Measurements from ENCODE around the gene GREB1.

Gene GREB1

DNA sequence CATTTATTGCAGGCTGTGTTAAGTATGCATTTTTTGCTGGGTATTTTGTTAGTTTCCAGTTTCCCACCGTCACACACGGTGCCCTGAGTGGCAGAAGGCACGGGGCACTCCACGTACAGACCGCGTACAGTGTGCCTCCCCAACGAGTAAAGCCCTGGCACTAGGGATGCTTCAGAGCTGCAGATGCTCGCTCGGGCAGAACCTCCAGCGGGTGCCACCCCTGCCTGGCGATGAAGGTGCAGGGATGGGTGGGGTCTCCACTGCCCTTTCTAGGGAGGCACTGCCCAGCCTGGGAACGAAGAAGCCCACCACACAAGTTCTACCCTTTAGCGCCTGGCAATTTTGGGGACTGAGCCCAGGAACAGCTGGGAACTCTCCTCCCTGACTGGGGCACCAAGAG lies 4.1 kb downstream of the GREB1 start:
- Histone ChIP-seq H3K27ac (ENCODE audit: insufficient read depth in 1 of 2, low read depth in 1 of 2, low read length in 2 of 2, poor library complexity in 1 of 2, severe bottlenecking in 2 of 2) (no peak overlapping the region), H3K9me3 (ENCODE audit: control extremely low read depth in 1 of 5, control insufficient read depth in 4 of 5, insufficient read depth in 2 of 5, low read depth in 1 of 5, low read length in 4 of 5) (no peaks in the 10 kb centered on the region), H3K36me3 (ENCODE audit: control insufficient read depth in 4 of 4, insufficient read depth in 4 of 4, low read length in 3 of 4) (no peaks in the 10 kb centered on the region), H3K27me3 (replicated peaks in 2 of 5; ENCODE audit: control insufficient read depth in 4 of 5, insufficient read depth in 5 of 5, low read length in 4 of 5) (peaks cover 0 to 77% (median 10%) of the 10 kb centered on the region in 5 experiments), H3K4me1 (ENCODE audit: control extremely low read depth in 1 of 4, control insufficient read depth in 4 of 4, insufficient read depth in 4 of 4, low read length in 3 of 4) (no peaks in the 10 kb centered on the region), H3K4me3 (ENCODE audit: control insufficient read depth in 1 of 7, extremely low read depth in 1 of 7, insufficient read depth in 4 of 7, low read depth in 2 of 7, low read length in 6 of 7) (no peak overlapping the region)
- ChIA-PET POLR2A (no interaction called here), CTCF (no interaction called here)
- 94% methylated on average over 12 of the region's 13 CpGs for WGBS (ENCODE audit: insufficient coverage)
- DNase-seq = no peak

GRCh38 chr2:11539317-11540147 lies 5.7 kb downstream of the GREB1 start:
- DNase-seq = no peak
- H3K36me3 ChIP-seq (ENCODE audit: control insufficient read depth in 4 of 4, insufficient read depth in 4 of 4, low read length in 3 of 4) = no peaks in the 10 kb centered on the region
- no peaks in the 10 kb centered on the region for H3K9me3 ChIP-seq (ENCODE audit: control extremely low read depth in 1 of 5, control insufficient read depth in 4 of 5, insufficient read depth in 2 of 5, low read depth in 1 of 5, low read length in 4 of 5)
- CTCF ChIA-PET = interaction anchor here (2.0 kb wide), 1 partner anchor 43 kb away, joined by 5 read pairs; no protein-coding TSS in a partner anchor
- 64% methylated on average over 11 of the region's 18 CpGs for WGBS (ENCODE audit: insufficient coverage)
- H3K4me3 ChIP-seq (ENCODE audit: control insufficient read depth in 1 of 7, extremely low read depth in 1 of 7, insufficient read depth in 4 of 7, low read depth in 2 of 7, low read length in 6 of 7) = no peak overlapping the region
- H3K4me1 ChIP-seq (ENCODE audit: control extremely low read depth in 1 of 4, control insufficient read depth in 4 of 4, insufficient read depth in 4 of 4, low read length in 3 of 4) = no peaks in the 10 kb centered on the region
- H3K27ac ChIP-seq (ENCODE audit: insufficient read depth in 1 of 2, low read depth in 1 of 2, low read length in 2 of 2, poor library complexity in 1 of 2, severe bottlenecking in 2 of 2) = no peak overlapping the region
- peaks cover 0 to 72% (median 10%) of the 10 kb centered on the region in 5 experiments for H3K27me3 ChIP-seq (replicated peaks in 2 of 5; ENCODE audit: control insufficient read depth in 4 of 5, insufficient read depth in 5 of 5, low read length in 4 of 5)
- POLR2A ChIA-PET = no interaction called here

DNA sequence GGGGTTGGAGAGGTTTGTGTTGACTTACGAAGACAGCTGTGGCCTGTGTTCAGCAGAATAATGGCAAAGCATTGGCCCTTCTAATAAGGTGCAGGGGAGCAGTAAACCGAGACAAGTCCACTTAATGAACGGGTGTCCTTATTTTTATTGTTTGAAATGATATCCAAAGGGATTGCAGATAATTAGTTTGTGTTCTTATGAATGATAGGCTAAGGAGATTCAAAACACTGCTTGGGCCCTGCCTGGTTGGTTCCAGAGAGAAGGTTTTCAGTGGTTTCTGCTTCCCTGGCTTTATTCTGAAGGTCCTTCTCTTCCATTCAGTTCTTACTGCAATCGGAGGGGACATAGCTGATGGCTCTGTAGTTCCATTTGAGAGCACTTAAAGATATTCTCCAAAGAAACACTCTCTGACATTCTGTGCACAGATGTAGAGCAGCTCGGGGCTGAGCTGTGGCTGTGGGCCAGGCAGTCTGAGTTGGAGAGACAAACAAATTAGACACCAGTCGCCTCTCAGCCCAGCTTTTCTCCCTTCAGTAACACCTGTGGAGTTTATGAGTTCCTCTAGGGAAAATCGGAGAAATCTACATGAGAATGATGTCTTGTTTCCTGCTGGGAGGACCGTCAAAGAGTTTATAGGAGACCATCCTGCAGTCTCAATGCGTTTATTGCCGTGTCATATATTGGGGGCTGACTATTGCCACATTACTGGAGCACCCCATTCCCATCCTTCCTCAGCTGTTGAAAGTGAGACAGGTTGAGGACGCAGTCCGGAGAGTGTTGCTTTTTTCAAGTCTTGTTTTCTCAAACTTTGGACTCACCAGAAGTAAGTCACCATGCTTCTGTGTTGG lies 6.5 kb downstream of the GREB1 start:
- H3K9me3 ChIP-seq (ENCODE audit: control extremely low read depth in 1 of 5, control insufficient read depth in 4 of 5, insufficient read depth in 2 of 5, low read depth in 1 of 5, low read length in 4 of 5) = no peaks in the 10 kb centered on the region
- H3K4me3 ChIP-seq (ENCODE audit: control insufficient read depth in 1 of 7, extremely low read depth in 1 of 7, insufficient read depth in 4 of 7, low read depth in 2 of 7, low read length in 6 of 7) = no peak overlapping the region
- no peaks in the 10 kb centered on the region for H3K4me1 ChIP-seq (ENCODE audit: control extremely low read depth in 1 of 4, control insufficient read depth in 4 of 4, insufficient read depth in 4 of 4, low read length in 3 of 4)
- DNase-seq = no peak
- POLR2A ChIA-PET = no interaction called here
- H3K36me3 ChIP-seq (ENCODE audit: control insufficient read depth in 4 of 4, insufficient read depth in 4 of 4, low read length in 3 of 4) = no peaks in the 10 kb centered on the region
- 77% methylated on average over 10 of the region's 12 CpGs for WGBS (ENCODE audit: insufficient coverage)
- CTCF ChIA-PET = interaction anchor here (2.0 kb wide), 1 partner anchor 42 kb away, joined by 5 read pairs; no protein-coding TSS in a partner anchor
- H3K27ac ChIP-seq (ENCODE audit: insufficient read depth in 1 of 2, low read depth in 1 of 2, low read length in 2 of 2, poor library complexity in 1 of 2, severe bottlenecking in 2 of 2) = no peak overlapping the region
- H3K27me3 ChIP-seq (replicated peaks in 2 of 5; ENCODE audit: control insufficient read depth in 4 of 5, insufficient read depth in 5 of 5, low read length in 4 of 5) = peaks cover 0 to 67% (median 10%) of the 10 kb centered on the region in 5 experiments

GRCh38 chr2:11540996-11541692 lies 7.3 kb downstream of the GREB1 start:
- 93% methylated on average over 10 of the region's 11 CpGs for WGBS (ENCODE audit: insufficient coverage)
- ChIA-PET CTCF (no interaction called here), POLR2A (no interaction called here)
- no peaks in the 10 kb centered on the region for H3K36me3 ChIP-seq (ENCODE audit: control insufficient read depth in 4 of 4, insufficient read depth in 4 of 4, low read length in 3 of 4)
- peaks cover 0 to 59% (median 10%) of the 10 kb centered on the region in 5 experiments for H3K27me3 ChIP-seq (replicated peaks in 2 of 5; ENCODE audit: control insufficient read depth in 4 of 5, insufficient read depth in 5 of 5, low read length in 4 of 5)
- no peaks in the 10 kb centered on the region for H3K9me3 ChIP-seq (ENCODE audit: control extremely low read depth in 1 of 5, control insufficient read depth in 4 of 5, insufficient read depth in 2 of 5, low read depth in 1 of 5, low read length in 4 of 5)
- no peak overlapping the region for H3K4me3 ChIP-seq (ENCODE audit: control insufficient read depth in 1 of 7, extremely low read depth in 1 of 7, insufficient read depth in 4 of 7, low read depth in 2 of 7, low read length in 6 of 7)
- no peaks in the 10 kb centered on the region for H3K4me1 ChIP-seq (ENCODE audit: control extremely low read depth in 1 of 4, control insufficient read depth in 4 of 4, insufficient read depth in 4 of 4, low read length in 3 of 4)
- H3K27ac ChIP-seq (ENCODE audit: insufficient read depth in 1 of 2, low read depth in 1 of 2, low read length in 2 of 2, poor library complexity in 1 of 2, severe bottlenecking in 2 of 2) = no peak overlapping the region
- DNase-seq = no peak

GRCh38 chr2:11541693-11542274 lies 7.9 kb downstream of the GREB1 start:
- DNase-seq = no peak
- Histone ChIP-seq H3K27me3 (replicated peaks in 2 of 5; ENCODE audit: control insufficient read depth in 4 of 5, insufficient read depth in 5 of 5, low read length in 4 of 5) (peaks cover 0 to 55% (median 10%) of the 10 kb centered on the region in 5 experiments), H3K4me1 (ENCODE audit: control extremely low read depth in 1 of 4, control insufficient read depth in 4 of 4, insufficient read depth in 4 of 4, low read length in 3 of 4) (no peaks in the 10 kb centered on the region), H3K9me3 (ENCODE audit: control extremely low read depth in 1 of 5, control insufficient read depth in 4 of 5, insufficient read depth in 2 of 5, low read depth in 1 of 5, low read length in 4 of 5) (no peaks in the 10 kb centered on the region), H3K36me3 (ENCODE audit: control insufficient read depth in 4 of 4, insufficient read depth in 4 of 4, low read length in 3 of 4) (no peaks in the 10 kb centered on the region), H3K27ac (ENCODE audit: insufficient read depth in 1 of 2, low read depth in 1 of 2, low read length in 2 of 2, poor library complexity in 1 of 2, severe bottlenecking in 2 of 2) (no peak overlapping the region), H3K4me3 (ENCODE audit: control insufficient read depth in 1 of 7, extremely low read depth in 1 of 7, insufficient read depth in 4 of 7, low read depth in 2 of 7, low read length in 6 of 7) (no peak overlapping the region)
- ChIA-PET CTCF (no interaction called here), POLR2A (no interaction called here)
- WGBS (ENCODE audit: insufficient coverage) = 78% methylated on average over 8 of the region's 8 CpGs

DNA sequence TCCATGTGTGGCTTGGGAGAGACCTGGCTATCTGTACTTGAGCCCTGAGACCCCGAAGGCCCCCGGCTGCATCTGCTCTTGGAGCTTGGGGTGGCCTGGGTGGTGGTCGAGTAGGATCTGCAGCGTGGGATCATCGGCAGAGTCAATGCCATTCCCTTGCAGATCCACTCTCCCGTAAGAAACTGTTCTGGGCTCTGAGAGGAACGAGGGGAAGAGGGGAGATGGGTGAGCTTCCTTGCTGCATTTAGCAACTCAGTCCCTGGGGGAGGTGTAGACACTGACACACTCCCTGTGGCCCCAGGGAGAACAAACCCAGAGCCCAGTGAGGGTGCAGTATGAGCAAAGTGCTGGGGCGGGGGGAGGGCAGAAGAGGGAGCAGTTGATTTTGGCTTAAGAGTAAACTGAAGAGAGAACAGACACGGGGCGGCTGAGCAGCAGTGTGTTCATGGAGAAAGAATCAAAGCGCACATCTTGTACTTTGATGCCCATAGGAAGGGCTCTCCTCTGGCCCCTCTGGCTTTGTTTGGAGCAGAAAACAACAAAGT lies 8.5 kb downstream of the GREB1 start:
- CTCF ChIA-PET = no interaction called here
- H3K4me3 ChIP-seq (ENCODE audit: control insufficient read depth in 1 of 7, extremely low read depth in 1 of 7, insufficient read depth in 4 of 7, low read depth in 2 of 7, low read length in 6 of 7) = no peak overlapping the region
- POLR2A ChIA-PET = no interaction called here
- H3K27me3 ChIP-seq (replicated peaks in 2 of 5; ENCODE audit: control insufficient read depth in 4 of 5, insufficient read depth in 5 of 5, low read length in 4 of 5) = peaks cover 0 to 55% (median 10%) of the 10 kb centered on the region in 5 experiments
- no peaks in the 10 kb centered on the region for H3K9me3 ChIP-seq (ENCODE audit: control extremely low read depth in 1 of 5, control insufficient read depth in 4 of 5, insufficient read depth in 2 of 5, low read depth in 1 of 5, low read length in 4 of 5)
- H3K36me3 ChIP-seq (ENCODE audit: control insufficient read depth in 4 of 4, insufficient read depth in 4 of 4, low read length in 3 of 4) = no peaks in the 10 kb centered on the region
- H3K27ac ChIP-seq (ENCODE audit: insufficient read depth in 1 of 2, low read depth in 1 of 2, low read length in 2 of 2, poor library complexity in 1 of 2, severe bottlenecking in 2 of 2) = no peak overlapping the region
- H3K4me1 ChIP-seq (ENCODE audit: control extremely low read depth in 1 of 4, control insufficient read depth in 4 of 4, insufficient read depth in 4 of 4, low read length in 3 of 4) = no peaks in the 10 kb centered on the region
- 79% methylated on average over 11 of the region's 11 CpGs for WGBS (ENCODE audit: insufficient coverage)
- DNase-seq = no peak
